Kidney (tissue), 14 donors: ENCODE data around the gene GCNA. TPM values are rescaled to one million over a fixed set of nuclear protein-coding genes. Genes with fewer than 3 reads are reported as not detected.
A peak's percentile ranks its signal among the peaks of the same experiment; 100 is the strongest.
"Not testable (repeated sequence)": the region's sequence is repeated elsewhere in the genome, so short reads cannot be mapped to it uniquely, and the experiment has no call there.

Source experiments
- DNase-seq, 5 donors: peaks; one replicate each; pipeline ENCODE4 v3.0.0-alpha.2; 2013 to 2020
- FAIRE-seq: peaks from 2 replicates; lab custom pipeline; 2012; peaks lifted over from hg19 to GRCh38; lab: Jason Lieb, UNC
- H3K27ac ChIP-seq, 2 donors: one replicate each; pipeline ENCODE4 v1.7.0; 2013; ENCODE audit warnings: low read depth in 2 of 2, low read length in 2 of 2, inconsistent platforms in 1 of 2
- H3K27me3 ChIP-seq: one replicate; pipeline ENCODE4 v1.7.1; 2013; ENCODE audit warnings: low read length, inconsistent platforms; ENCODE audit not compliant: control insufficient read depth, insufficient read depth
- H3K36me3 ChIP-seq, 3 donors: one replicate each; pipeline versions ENCODE4 v1.7.0 to v1.7.1; 2013; ENCODE audit warnings: low read length in 3 of 3, control low read depth in 1 of 3, inconsistent platforms in 1 of 3; ENCODE audit not compliant: insufficient read depth in 3 of 3, control insufficient read depth in 2 of 3
- H3K4me1 ChIP-seq, 3 donors: one replicate each; pipeline versions ENCODE4 v1.7.0 to v1.7.1; 2013; ENCODE audit warnings: low read length in 3 of 3, inconsistent platforms in 1 of 3, low read depth in 1 of 3; ENCODE audit not compliant: control insufficient read depth in 2 of 3, insufficient read depth in 2 of 3
- H3K4me3 ChIP-seq, 3 donors: one replicate each; pipeline versions ENCODE4 v1.7.0 to v1.8.1; 2013; ENCODE audit warnings: low read length in 3 of 3, control low read depth in 1 of 3, inconsistent platforms in 1 of 3
- H3K9ac ChIP-seq, 3 donors: one replicate each; pipeline versions ENCODE4 v1.7.0 to v1.7.1; 2013; ENCODE audit warnings: low read length in 3 of 3, control low read depth in 1 of 3, inconsistent platforms in 1 of 3
- H3K9me3 ChIP-seq, 3 donors: one replicate each; pipeline versions ENCODE4 v1.7.0 to v1.7.1; 2013; ENCODE audit warnings: low read length in 3 of 3, control low read depth in 1 of 3, inconsistent platforms in 1 of 3; ENCODE audit not compliant: control insufficient read depth in 2 of 3, insufficient read depth in 1 of 3
- CTCF ChIP-seq: IDR thresholded peaks from 3 replicates; pipeline ENCODE4 v1.5.1; 2012; ENCODE audit warnings: mild to moderate bottlenecking, moderate library complexity, borderline replicate concordance; ENCODE audit not compliant: insufficient read depth; ENCODE audit errors: extremely low read depth
- intact Hi-C: fragments of 100-400 bp; cut with DNase I; formaldehyde crosslinking; loops from one replicate; pipeline ENCODE4 v1.11.1; 2022
- polyA plus RNA-seq: library from polyadenylated mRNA; stranded (reverse); fragments of 350-450 nt; fragmentation: Illumina TruSeq; extraction: RNeasy Lipid Tissue Mini Kit (QIAGEN cat#74804); gene quantifications from one replicate; pipeline ENCODE4 v1.2.3, GENCODE V29; 2014; ENCODE audit warnings: low read depth, low replicate concordance; ENCODE audit not compliant: insufficient read depth
- total RNA-seq: library from RNA; stranded (reverse); fragmentation: NEBNext Ultra II Directional; extraction: Animal tissue kit (Norgen Biotek cat#: 25700); gene quantifications from one replicate; pipeline ENCODE4 v1.2.1, GENCODE V29; 2021
- donor health status: control.
- donor health status: control.
- donor health status: control.
- donor health status: control.
- donor health status: control.
- donor health status: DM: yes; HTN: yes; CAD: no.
- donor health status: Normal renal cell carcinoma (clear cell type).

Gene GCNA
- total and polyA plus RNA-seq, 2 donors from 2014 or later: 1.6 to 2.7 TPM

GRCh38 chrX:71638409-71638808, 60.2 kb downstream of the GCNA start:
- FAIRE-seq: no peak
- H3K9ac ChIP-seq: no peak overlapping the region
- DNase-seq: no peak
- TF ChIP-seq CTCF: no peak
- H3K4me3 ChIP-seq: no peak overlapping the region
- H3K27me3 ChIP-seq: no peaks in the 10 kb centered on the region
- no peaks in the 10 kb centered on the region for H3K9me3 ChIP-seq
- no peak overlapping the region for H3K27ac ChIP-seq
- no peaks in the 10 kb centered on the region for H3K36me3 ChIP-seq
- no peaks in the 10 kb centered on the region for H3K4me1 ChIP-seq
- intact Hi-C loops: no loop called here

DNA sequence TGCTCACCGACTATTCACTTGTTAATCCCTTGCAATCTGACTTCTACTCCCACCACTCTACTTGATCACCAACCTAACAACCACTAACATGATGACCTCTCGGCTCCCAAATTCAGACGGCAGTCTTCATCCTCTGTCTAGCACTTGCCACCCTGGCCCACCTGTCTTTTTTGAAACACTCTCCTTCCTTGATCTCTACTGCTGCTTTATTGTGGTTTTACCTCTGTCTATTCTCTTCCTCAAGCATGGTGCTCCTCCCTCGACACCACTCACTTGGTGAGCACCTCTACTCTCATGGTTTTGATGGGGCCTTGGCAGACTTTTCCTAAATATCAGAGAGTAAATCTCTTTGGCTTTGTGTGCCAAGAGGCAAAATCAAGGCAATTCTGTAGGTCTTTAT, 61.8 kb downstream of the GCNA start:
- no peaks in the 10 kb centered on the region for H3K27me3 ChIP-seq
- intact Hi-C loops: no loop called here
- H3K9ac ChIP-seq: no peak overlapping the region
- no peak for FAIRE-seq
- H3K4me3 ChIP-seq: no peak overlapping the region
- no peaks in the 10 kb centered on the region for H3K4me1 ChIP-seq
- no peaks in the 10 kb centered on the region for H3K36me3 ChIP-seq
- DNase-seq: no peak
- H3K27ac ChIP-seq: no peak overlapping the region
- H3K9me3 ChIP-seq: no peaks in the 10 kb centered on the region
- no peak for TF ChIP-seq CTCF

- H3K36me3 ChIP-seq, FAIRE-seq, H3K27ac ChIP-seq, intact Hi-C loops, H3K4me1 ChIP-seq, DNase-seq, H3K4me3 ChIP-seq, H3K9ac ChIP-seq, H3K27me3 ChIP-seq, H3K9me3 ChIP-seq: not testable (repeated sequence)
Measured at GRCh38 chrX:71644406-71644805, 66.2 kb downstream of the GCNA start.

- H3K36me3 ChIP-seq: no peaks in the 10 kb centered on the region
- intact Hi-C loops: no loop called here
- H3K27me3 ChIP-seq: no peaks in the 10 kb centered on the region
- no peak overlapping the region for H3K4me3 ChIP-seq
- peak; percentile 28 for TF ChIP-seq CTCF
- H3K9me3 ChIP-seq: no peaks in the 10 kb centered on the region
- DNase-seq (no peak), FAIRE-seq (no peak)
- H3K9ac ChIP-seq: no peak overlapping the region
- H3K27ac ChIP-seq: no peak overlapping the region
- no peaks in the 10 kb centered on the region for H3K4me1 ChIP-seq
Measured at GRCh38 chrX:71650333-71650969, 72.2 kb downstream of the GCNA start.
